GM19239 (cell line): ENCODE results near the gene ABR.
A peak's percentile ranks its signal among the peaks of the same experiment; 100 is the strongest.
"Not testable (repeated sequence)": the region's sequence is repeated elsewhere in the genome, so short reads cannot be mapped to it uniquely, and the experiment has no call there.

Experiments
- DNase-seq: peaks from one replicate; pipeline ENCODE4 v3.0.0; 2011; ENCODE audit warnings: low spot score; ENCODE audit not compliant: insufficient read length
- FAIRE-seq: peaks from 2 replicates; lab custom pipeline; 2011; peaks lifted over from hg19 to GRCh38; lab: Jason Lieb, UNC

The ABR gene

GRCh38 chr17:1154704-1155103 is 25.1 kb downstream of the ABR start:
- FAIRE-seq (no peak), DNase-seq (no peak)

GRCh38 chr17:1153795-1154546 is 25.8 kb downstream of the ABR start:
- no peak for DNase-seq
- FAIRE-seq, result no peak

GRCh38 chr17:1152582-1152981 is 27.2 kb downstream of the ABR start:
- not testable (repeated sequence) for FAIRE-seq, DNase-seq

GRCh38 chr17:1150863-1151600 is 28.7 kb downstream of the ABR start:
- no peak for DNase-seq
- FAIRE-seq, result peak; percentile 35

GRCh38 chr17:1149869-1150268 is 29.9 kb downstream of the ABR start:
- DNase-seq (no peak), FAIRE-seq (no peak)

- no peak for FAIRE-seq
- DNase-seq, result no peak
These were observed 32.1 kb downstream of the ABR start for GRCh38 chr17:1147664-1148063.

DNA sequence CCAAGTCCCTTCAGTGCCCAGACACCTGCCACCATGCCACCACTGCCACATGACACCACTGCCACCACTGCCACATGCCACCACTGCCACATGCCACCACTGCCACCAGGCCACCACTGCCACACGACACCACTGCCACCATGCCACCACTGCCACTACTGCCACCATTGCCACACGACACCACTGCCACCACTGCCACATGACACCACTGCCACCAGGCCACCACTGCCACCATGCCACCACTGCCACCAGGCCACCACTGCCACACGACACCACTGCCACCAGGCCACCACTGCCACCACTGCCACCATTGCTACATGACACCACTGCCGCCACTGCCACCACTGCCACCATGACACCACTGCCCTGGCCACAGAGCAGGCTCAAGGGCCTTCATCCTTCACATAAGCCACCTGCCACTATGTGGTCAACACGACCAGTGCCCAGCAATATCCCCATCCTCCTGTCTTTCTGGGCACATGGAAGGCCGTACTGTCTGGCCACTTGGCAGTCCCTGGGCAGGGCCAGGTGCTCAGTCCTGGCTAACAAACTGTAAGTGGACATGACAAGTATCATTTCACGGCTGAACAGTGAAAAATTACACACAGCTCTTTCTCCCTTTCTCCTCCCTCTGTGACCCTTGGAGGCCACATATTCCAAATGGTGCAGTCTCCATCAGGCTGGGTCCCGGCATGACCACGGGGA is 33.1 kb downstream of the ABR start:
- DNase-seq (no peak), FAIRE-seq (no peak)

DNA sequence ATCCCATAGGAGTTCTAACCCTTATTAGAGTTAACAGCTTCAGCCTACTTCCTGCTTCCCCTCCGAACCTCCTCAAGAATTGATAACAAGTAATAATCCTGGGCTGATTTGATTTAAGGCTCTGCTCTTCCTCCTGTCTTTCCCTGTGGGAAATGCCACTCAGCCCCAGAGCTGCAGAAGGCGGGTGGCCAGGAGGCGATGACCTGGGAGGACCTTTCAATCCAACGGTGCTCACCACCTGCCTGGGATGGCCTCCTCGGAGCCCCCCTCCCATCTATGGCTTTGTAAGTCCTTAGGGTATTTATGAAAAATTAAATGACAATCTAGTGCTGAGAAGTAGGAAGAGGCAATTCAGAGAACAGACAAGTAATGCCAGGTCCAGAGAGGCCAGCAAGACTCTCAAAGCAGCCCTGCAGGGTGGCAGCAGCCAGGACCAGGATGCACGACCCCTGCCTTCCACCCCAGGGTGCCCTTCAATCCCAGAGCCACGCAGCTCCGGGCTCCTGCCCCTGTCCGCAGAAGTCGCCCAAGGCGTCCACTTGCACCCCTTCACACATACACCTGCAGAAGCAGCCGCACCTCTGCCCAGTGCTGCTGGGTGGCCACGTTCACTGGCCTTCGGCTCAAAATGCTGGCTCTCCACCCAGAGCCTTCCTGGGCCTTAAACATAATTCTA is 34.3 kb downstream of the ABR start:
- FAIRE-seq (no peak), DNase-seq (no peak)

DNA sequence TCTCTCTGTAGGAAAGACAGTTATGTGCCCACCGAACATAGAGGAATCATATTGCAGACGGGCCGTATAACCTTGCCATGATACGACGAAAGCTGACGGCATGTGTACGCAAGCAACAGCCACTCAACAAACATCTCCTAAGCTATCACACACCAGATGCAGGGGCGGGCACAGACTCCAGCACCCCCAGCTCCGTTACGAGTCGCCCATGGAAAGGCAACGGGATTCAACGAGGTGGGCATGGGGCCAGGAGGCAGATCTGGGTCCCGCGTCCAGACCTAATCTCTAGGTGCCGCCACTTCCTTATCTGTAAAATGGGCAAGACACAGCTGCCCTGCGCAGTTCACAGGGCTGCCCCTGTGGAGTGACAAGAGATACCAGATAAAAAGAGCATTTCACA is 35.6 kb downstream of the ABR start:
- no peak for FAIRE-seq
- no peak for DNase-seq

- FAIRE-seq (no peak), DNase-seq (no peak)
These were observed 36.2 kb downstream of the ABR start for GRCh38 chr17:1143573-1143972.

DNA sequence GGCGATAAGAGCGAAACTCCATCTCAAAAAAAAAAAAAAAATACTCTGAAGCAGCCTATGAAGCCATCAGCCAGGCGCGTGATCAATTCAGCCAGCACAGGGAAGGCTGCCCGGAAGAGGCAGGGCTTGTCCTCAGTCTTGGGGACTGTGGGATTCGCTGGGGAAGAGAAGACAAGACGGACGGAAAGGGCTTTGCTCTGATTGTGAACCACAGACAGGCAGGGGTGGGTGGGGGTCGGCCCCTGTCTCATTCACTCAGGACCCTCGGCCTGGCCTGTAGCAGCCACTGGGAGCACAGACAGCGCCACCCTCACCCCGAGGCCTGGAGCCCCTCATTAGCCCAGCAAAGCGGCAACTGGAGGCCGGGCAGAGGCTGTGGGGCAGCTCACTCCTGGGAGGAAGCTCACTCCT is 37.2 kb downstream of the ABR start:
- no peak for DNase-seq
- FAIRE-seq, result no peak

DNA sequence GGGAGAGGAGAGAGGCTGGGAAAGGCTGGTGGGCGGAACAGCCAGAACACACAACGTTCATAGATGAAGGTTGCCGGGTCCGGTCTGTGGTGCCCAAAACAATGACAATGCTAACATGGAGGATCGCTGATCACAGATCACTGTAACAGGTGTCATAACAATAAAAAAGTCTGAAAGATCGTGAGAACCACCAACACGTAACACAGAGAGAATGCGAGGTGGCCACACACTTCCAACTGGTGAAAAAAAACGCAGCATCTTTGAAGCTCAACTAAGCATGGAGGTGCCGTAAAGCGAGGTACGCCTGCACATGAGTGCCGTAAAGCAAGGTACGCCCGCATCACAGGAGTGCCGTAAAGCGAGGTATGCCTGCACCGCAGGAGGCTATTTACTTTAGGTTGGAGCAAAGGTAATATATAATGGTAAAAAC is 42.3 kb downstream of the ABR start:
- FAIRE-seq, result no peak

GRCh38 chr17:1136748-1137147 is 43.0 kb downstream of the ABR start:
- DNase-seq, result no peak
- FAIRE-seq, result no peak

More for the DNA sequence above, 42.3 kb downstream of the ABR start:
- no peak for DNase-seq

GRCh38 chr17:1134634-1135324 is 45.0 kb downstream of the ABR start:
- FAIRE-seq (no peak), DNase-seq (no peak)

- FAIRE-seq, result no peak
- DNase-seq, result no peak
These were observed 49.6 kb downstream of the ABR start for GRCh38 chr17:1130191-1130590.

GRCh38 chr17:1128463-1128862 is 51.3 kb downstream of the ABR start:
- not testable (repeated sequence) for FAIRE-seq, DNase-seq

GRCh38 chr17:1126801-1127550 is 52.8 kb downstream of the ABR start:
- DNase-seq (no peak), FAIRE-seq (no peak)

DNA sequence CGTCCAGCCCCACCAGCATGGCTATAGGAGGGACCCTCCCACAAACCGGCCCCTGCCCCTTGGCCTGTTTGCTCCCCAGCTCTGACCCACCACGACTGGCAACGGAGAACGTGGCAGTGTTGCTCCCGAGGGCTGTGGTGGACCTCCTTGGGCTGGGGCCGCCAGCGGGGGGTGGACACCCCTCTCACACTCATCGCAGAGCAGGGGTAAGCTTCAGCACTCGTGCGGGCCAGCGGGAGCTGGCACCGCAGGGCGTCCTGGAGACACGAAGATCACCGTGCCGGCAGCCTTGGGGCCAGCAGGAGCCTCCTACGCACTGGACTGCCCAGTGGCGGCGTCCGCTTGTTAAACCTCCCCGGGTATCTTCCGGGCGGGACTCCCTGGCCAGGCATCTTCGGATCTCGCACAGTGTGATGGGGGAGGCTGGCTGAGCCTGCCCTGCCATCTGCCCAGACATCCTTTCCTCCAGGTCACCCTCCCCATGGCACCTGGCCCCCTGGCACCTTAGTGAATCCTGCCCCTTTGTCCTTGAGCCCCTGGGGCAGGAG is 53.5 kb downstream of the ABR start:
- DNase-seq (no peak), FAIRE-seq (no peak)

- DNase-seq (no peak), FAIRE-seq (no peak)
These were observed 54.0 kb downstream of the ABR start for GRCh38 chr17:1125788-1126145.
